GM19438 (cell line): ENCODE results near the gene NFATC2.

Experiments
- ATAC-seq: cut with Tn5 transposase; IDR thresholded peaks from one replicate; pipeline ENCODE4 v1.9.1; 2021; ENCODE audit warnings: low read depth; ENCODE audit not compliant: unreplicated experiment

Gene NFATC2

DNA sequence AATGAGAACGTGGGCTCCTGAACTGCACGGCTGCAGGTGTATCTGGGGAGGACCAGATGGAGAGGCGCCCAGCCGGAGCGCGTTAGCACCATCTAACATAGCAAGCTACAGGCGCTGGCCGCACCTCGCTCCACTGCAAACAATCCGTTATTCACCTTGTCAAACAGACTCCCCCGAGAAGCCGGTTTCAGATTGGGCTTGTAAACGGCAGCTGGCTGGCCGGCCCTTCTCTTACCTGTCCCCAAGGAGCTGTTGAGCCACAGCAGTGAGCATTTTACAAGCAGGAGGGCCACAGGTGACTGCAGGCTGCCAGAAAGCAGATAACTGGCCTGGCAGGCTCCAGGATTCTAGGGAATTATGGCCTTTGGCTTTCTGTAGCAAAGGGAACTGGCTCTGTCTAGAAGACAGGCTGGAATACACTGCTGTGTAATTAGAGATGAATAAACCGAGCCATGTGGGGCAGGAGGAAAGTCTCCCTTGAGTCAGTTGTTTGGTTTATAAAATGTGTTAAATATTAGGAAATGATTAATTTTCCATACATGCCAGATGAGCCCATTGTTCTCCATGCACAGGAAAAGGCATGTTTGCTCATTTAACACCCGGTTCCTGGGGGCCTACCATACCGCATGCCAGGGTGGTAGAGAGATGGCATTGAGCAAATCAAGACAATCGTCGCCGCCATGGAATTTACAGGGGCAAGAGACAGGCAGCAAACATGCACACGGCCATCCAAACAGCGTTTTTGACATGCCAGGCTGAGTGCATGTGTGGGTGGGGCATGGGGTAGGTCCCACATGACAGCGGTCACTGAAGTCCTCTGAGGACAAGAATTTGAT is 159.3 kb downstream of the NFATC2 start:
- no peak for ATAC-seq

DNA sequence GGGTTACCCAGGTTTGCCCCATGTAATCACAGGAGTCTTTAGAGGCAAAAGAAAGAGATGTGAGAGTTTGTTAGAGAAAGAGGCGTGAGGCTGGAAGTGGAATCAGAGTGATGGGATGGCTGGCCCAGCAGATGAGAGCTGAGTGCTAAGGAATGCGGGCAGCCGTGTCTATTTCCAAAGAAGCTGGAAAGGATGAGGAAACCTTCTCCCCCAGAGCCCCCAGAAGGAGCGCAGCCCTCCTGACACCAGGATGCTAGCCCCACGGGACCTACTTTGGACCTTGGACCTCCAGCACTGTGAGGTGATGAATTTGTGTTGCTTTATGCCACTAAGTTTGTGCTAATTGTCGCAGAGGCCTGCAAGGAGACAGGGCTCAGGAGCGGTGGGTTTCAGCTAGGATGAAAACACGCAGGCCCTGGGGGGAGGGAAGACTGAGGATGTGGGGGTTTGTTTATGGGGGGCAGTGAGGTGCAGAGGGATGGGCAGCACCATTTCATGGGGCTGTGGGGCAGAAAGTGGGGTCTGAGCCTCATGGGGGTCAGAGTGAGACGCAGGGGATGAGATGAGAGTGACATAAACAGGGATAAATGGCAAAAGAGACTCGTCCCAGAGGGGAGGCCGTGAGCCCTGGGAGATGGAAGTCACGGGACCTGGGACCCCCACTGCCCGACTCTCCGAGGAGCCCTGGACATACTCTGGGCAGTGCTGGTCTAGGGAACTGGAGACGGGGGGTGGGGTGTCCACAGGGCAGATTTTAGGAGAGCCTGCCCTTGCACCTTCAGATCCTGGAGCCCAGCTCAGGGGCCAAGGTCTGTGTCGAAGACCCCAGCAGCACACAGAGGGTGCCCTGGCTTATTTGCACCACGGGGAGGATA is 160.2 kb downstream of the NFATC2 start:
- ATAC-seq: no peak

DNA sequence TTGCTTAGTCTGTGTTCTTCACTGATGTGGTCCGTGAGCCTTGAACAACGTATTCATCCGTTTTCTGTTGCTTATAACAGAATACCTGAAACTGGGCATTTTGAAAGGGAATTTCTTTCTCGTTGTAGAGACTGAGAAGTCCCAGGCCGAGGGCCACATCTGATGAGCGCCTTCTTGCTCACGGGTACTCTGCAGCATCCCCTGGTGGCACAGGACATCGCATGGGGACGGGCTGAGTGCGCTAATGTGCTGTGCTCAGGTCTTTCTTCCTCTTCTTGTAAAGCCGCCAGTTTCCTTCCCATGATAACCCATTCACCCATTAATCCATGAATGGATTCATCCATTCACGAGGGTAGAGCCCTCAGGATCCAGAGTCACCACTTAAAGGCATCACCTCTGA is 161.0 kb downstream of the NFATC2 start:
- ATAC-seq: no peak

DNA sequence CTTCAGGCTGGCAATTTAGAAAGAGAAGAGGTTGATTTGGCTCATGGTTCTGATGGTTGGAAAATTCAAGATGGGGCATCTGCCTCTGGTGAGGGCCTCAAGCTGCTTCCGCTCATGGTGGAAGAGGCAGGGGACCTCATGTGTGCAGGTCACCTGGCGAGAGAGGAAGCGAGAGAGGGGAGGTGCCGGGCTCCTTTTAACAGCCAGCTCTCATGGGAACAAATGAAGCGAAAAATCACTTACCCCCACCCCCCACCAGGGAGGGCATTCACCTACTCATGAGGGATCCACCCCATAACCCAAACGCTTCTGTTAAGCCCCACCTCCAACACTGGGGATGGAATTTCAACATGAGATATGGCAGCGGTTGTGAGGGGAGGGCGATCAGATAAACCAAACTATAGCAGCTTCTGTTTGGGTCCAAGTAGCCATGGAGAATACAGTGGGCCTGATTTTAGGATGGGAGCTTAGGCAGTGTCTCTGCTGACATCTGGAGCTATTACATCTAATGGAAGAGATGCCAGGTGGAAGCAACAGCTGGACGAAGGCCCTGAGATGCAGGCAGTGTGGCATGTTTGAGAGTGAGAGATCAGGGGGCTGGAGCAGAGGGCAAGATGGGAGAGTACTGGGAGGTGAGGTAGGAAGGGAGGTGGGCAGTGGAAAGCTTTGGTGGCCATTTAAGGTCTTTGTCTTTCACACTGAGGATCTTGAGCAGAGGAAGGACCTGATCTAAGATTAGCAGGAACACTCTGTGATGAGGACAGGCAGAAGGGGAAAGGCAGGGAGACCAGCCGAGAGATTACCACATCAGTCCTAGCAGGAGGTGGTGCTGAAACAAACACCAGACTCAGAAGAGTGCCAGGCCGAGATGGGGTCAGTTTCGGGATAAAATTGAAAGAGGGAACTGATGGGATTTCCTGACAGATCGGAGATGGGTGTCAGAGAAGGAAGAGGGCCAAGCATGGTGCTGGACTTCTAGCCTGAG is 161.8 kb downstream of the NFATC2 start:
- ATAC-seq: no peak

DNA sequence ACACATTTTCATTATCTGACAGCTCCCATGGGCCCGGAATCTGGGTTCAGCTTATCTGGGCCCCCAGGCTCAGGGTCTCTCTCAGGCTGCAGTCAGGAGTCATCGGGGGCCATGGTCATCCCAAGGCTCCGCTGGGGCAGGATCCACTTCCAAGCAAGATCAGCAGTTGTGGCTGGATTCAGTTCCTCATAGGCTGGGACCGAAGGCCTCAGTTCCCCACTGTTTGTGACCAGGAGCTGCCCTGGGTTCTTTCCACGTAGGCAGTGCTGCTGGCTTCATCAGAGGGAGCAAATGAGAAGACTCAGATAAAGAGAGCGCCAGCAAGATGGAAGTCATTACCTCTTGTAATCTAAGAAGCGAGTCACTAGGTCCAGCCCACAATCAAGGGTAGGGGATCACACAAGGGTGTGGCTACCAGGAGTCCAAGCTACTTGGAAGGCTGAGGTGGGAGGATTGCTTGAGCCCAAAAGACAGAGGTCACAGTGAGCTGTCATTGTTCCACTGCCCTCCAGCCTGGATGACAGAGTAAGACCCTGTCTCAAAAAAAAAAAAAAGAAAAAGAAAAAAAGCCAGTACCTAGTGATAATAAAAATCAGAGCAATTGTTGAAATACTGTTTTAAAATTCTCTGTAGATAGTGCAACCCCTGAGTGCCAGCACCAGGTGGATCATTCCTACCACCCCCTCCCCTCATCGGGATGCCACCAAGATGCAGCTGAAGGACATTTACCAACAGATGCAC is 162.7 kb downstream of the NFATC2 start:
- no peak for ATAC-seq

DNA sequence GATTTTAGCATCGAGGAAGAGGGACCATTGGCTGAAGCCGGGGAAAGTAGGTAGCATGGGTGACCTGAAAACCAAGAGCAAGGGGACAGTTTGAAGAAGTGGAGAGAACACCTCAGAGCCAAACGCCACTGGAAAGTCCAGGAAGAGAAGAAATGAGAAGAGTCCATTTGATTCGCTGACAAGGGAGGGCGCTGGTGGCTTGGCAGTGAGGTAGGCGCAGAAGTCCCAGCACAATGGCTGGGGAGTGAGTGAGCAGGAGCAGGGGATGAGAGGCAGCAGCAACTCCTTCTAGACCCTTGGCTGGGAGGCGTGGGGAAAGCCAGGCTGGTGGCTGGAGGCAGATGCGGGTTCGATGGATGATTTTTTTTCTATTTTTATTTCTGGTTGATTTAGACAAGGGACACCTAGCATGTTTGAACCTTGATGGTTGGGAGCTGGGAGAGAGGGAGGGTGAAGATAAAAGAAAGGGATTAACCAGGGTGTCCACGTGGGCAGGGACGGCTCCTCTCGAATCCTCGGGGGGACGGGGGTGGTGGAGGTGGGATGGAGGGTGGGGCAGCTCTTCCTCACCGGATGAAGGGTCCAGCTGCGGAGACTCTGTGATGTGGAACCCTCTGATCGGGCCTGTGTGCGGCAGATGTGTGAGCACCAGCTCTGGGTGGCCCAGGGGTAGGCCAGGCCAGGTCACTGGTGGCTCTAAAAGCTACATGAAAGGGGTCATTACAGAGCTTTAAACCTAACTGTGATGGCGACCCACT is 164.2 kb downstream of the NFATC2 start:
- no peak for ATAC-seq

DNA sequence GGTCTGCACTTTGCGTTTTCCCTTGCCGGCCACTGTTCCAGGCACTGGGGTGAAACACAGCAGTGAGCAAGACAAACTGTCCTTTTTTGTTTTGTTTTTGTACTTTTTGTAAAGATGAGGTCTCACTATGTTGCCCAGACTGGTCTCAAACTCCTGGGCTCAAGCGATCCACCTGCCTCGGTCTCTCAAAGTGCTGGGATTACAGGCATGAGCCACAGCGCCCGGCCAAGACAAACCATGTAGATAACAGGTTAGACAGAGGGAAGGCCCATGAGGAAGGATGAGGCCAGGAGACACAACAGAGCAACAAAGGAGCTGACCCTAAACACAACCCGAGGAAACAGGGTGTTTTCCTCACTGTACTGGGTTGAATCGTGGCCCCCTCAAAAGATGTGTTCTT is 165.4 kb downstream of the NFATC2 start:
- ATAC-seq: no peak

DNA sequence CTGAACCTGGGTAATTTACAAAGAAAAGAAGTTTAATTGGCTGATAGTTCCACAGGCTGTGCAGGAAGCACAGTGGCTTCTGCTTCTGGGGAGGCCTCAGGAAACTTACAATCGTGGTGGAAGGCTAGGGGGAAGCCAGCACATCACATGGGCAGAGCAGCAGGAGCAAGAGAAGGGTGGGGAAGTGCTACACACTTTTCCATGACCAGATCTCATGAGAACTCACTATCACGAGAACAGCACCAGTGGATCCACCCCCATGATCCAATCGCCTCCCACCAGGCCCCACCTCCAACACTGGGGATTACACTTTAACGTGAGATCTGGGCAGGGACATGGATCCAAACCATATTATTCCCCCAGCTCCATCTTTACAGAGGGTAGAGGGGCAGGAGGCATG is 166.4 kb downstream of the NFATC2 start:
- no peak for ATAC-seq

DNA sequence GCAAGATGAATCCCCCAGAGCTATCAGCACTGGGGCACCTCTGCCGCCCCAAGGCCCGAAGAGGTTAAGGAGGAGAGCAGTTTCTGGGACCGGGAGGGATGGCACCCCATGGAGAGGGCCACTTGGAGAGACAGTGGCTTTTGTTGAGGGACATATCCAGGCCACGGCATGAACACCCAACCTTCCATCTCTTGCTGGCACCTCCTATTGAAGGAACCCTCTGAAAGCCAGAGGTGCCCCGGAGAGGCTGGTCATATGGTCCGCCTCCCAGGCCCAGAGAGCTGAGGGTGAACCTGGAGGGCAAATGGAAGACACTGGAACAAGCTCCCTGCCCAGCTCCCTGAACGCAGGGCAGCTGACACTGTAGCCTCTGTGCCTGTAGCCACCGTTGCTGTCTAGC is 167.0 kb downstream of the NFATC2 start:
- no peak for ATAC-seq

DNA sequence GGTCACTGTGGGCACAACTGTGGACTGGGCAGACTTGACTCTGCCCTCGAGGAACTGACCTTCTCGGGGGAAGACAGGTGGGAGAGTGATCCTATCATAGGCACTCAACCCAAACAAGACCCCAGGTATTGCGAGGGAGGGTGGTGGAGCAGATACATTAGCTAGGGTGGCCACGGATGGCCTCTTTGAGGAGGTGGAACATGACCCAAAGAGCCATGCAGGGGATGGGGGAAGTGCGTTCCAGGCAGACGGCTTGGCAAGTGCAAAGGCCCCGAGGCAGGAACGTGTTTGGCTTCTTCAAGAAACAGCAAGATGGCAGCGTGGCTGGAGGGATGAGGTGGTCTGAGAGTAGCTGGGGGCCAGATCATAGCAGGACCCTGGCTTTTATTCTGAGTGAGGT is 167.6 kb downstream of the NFATC2 start:
- no peak for ATAC-seq

DNA sequence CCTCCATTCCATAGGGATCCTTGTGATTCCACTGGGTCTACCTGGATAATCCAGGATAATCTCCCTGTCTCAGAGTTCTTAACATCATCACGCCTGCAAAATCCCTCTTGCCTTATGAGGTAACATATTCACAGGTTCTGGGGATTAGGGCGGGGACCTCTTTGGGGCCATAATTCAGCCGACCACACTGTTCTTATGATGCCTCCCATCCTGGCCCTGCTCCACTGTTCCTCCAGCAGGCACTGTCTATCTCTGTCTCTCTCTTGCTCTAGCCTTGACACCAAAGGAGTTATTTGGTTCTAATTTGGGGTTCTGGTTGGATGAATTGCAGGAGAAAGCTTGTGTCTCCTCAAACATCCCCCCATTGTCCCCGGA is 168.1 kb downstream of the NFATC2 start:
- no peak for ATAC-seq

DNA sequence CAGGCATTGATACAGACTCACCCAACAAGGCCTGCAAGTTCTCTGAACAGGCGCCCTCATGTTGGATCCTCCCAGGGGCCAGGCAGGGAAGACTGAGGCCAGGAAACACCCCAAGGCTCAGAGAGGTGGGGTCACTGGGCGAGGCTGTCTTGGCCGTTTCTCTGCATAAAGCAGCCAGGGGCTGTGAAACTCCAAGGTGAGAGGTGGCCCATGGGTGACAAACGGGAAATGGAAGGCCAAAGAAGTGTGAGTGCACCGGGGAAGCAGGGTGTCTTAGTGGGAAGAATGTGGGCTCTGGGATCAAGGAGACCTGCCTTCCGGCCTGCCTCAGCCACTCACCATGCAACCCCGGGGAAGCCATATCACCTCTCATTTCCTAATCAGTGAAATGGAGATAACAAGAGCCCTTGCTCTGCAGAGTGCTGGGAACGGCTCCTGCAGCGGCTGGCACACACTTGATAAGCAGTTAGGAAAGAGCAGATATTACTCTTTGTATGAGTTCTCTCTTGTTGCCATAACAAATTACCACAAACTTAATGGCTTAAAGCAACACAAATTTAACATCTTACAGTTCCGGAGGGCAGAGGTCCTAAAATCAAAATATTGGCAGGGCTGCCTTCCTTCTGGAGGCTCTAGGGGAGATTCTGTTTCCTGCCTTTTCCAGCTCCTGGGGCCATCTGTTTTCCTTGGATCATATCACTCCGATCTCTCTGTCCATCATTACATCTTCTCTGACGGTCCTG is 168.6 kb downstream of the NFATC2 start:
- no peak for ATAC-seq

DNA sequence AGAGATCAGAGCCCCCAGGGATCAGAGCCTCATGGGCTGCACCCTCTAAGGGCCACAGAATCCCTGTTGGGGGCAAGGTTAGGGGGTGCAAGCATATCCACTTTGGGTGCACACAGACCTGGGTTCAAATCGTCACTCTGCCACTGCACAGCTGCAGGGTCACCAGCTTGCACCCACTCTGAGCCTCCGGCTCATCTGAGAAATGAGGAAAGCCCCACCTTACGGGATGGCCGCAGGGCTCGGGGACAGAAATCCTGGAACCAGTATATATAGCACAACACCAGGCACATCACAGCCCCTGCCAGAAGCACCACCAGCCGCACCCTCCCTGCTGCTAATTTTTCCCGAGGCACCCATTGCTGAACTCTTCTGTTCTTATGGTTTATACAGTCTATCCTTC is 169.6 kb downstream of the NFATC2 start:
- ATAC-seq: no peak

DNA sequence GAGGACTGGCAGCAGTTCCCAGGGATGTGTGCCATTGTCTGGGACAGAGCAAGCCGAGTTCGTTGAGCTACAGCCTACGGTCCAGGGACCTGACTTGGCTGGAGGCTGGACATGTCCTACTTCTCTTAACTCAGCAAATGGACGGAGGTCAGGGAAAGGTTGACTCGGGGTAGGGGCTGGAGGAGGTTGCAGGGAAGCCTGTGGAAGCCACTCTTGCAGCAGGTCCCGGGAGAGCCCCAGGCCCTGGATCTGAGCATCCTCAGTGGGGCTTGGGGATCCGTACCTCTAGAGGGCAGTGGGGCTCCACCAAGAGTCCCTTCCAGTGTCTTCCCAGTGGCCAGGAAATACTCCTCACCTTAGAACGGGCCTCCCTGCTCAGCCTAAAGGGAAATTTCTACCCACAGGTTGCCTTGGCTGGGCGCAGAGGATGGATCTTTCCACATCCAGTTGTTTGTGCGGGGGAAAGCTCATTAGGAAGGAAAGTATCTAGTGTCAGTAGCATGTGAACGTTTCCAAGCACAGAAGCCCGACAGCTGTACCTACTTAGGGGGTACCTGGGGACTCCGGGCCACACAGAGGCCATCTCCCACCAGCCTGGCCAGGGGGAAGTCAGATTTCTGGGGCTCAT is 170.2 kb downstream of the NFATC2 start:
- ATAC-seq: no peak

DNA sequence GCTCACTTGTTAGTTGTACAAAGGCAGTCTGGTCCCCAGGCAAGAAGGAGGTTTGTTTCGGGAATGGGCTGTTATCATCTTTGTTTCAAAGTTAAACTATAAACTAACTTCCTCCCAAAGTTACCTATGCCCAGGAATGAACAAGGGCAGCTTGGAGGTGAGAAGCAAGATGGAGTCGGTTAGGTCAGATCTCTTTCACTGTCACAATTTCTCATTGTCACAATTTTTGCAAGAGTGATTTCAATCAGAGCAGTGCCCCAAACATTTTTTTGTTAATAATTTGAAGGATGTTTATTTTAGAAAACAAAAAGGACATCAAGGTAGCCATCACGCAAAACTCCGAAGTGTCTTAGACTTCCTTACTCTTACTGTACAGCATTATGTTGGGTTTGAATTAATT is 170.8 kb downstream of the NFATC2 start:
- no peak for ATAC-seq

DNA sequence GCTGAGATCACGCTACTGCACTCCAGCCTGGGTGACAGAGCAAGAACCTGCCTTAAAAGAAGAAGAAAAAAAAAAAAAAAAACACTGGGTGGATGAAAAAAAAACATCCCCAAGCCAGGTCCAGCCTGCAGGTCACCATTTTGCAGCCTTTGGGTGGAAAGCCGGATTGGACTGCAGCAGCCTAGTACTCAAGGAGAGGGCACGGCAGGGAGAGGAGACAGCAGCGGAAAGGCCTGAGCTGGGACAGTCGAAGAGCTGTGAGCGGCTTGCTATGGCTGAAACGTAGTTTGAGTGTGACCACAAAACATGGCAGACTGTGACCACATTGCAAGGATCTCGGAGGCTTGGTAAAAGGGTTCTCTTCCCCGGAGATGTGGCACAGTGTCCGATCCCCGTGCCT is 173.0 kb downstream of the NFATC2 start:
- ATAC-seq: no peak

DNA sequence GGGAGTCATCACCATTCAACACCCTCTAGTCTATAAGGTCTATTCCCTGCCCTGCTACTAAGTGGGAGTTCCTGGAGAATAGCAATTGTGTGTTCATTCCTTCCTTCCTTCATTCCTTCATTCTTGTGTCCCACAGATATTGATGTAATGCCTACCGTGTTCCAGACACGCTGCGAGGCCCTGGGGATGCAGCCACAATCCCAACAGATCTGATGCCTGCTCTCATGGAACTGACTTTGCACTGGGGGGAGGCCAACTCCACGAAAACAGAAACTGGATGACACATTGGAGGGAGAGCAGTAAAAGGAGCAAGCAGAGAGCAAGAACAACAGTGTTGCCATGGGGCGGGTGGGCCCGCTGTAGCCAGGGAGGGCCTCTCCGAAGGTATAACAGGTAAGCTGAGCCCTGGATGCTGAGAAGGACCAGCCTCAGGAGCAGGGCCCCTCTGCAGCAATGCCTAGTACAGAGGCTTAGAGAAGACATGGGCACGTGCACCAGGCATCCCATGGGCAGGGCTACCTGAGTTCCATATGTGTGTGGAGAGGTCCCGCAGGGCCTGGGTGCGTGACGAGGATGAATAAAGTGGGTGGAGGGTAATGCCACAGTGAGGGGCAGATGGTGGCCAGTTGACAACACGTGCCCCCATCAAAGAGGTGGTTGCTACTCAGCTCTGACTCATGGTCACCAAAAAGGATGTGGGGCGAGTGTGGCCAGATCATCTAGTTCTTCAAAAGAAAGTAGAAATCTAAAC is 173.9 kb downstream of the NFATC2 start:
- ATAC-seq: no peak
